Adrenal gland (tissue), 12 donors: ENCODE results near the gene NR6A1. TPM values are rescaled to one million over a fixed set of nuclear protein-coding genes. Genes with fewer than 3 reads are reported as not detected.

Source experiments
- DNase-seq, 7 donors: peaks; one replicate each; pipeline ENCODE4 v3.0.0-alpha.2; 2019 to 2020
- H3K27ac ChIP-seq, 5 donors: fragments of 200-600 bp; sonication (generic) in 4 of 5; 1 replicate in 3 of 5; 2 replicates in 2 of 5; pipeline versions ENCODE4 v1.5.1 to v1.8.0; 2016 to 2020; ENCODE audit warnings: mild to moderate bottlenecking in 1 of 5
- H3K27me3 ChIP-seq: fragments of 200-600 bp; 2 replicates; pipeline ENCODE4 v1.8.0; 2021
- H3K36me3 ChIP-seq, 2 donors: fragments of 200-600 bp; replicated peaks in 1 of 2; 1 replicate in 1 of 2; 2 replicates in 1 of 2; pipeline versions ENCODE4 v1.5.1 to v1.8.0; 2018 to 2022
- H3K4me1 ChIP-seq, 2 donors: fragments of 200-600 bp; replicated peaks in 1 of 2; 1 replicate in 1 of 2; 2 replicates in 1 of 2; pipeline versions ENCODE4 v1.5.1 to v1.8.0; 2018 to 2021
- H3K4me3 ChIP-seq, 4 donors: fragments of 200-600 bp; sonication (generic) in 3 of 4; one replicate each; pipeline ENCODE4 v1.5.1; 2016 to 2018
- H3K9me3 ChIP-seq, 3 donors: fragments of 200-600 bp; sonication (generic) in 1 of 3; replicated peaks in 1 of 3; 1 replicate in 2 of 3; 2 replicates in 1 of 3; pipeline versions ENCODE4 v1.5.1 to v1.8.0; 2016 to 2021
- POLR2A ChIP-seq, 2 donors: fragments of 450-650 bp; IDR thresholded peaks; one replicate each; pipeline ENCODE4 v1.6.1; 2017; ENCODE audit warnings: antibody characterized with exemption in 2 of 2, mild to moderate bottlenecking in 2 of 2, moderate library complexity in 1 of 2
- WGBS, 4 donors: extraction: QIAGEN DNeasy Blood & Tissue Kit in 2 of 4; methylation state at CpG; one replicate each; pipeline versions ENCODE4 v1.1.5 to v1.1.7; 2013 to 2017; 5-methylcytosine and 5-hydroxymethylcytosine counted together
- intact Hi-C, 2 donors: fragments of 100-400 bp; cut with DNase I; formaldehyde crosslinking; loops; one replicate each; pipeline versions ENCODE4 v1.14.1 to v1.15.0; 2022 to 2023
- polyA plus RNA-seq, 3 donors: library from polyadenylated mRNA; stranded (reverse); fragments of 200-250 nt in 2 of 3; fragments of 350-450 nt in 1 of 3; fragmentation: Illumina TruSeq in 1 of 3; extraction: RNeasy Lipid Tissue Mini Kit (QIAGEN cat#74804) in 1 of 3; gene quantifications; one replicate each; pipeline ENCODE4 v1.2.3, GENCODE V29; 2013 to 2014
- total RNA-seq, 9 donors: library from RNA; depleted of rRNA in 4 of 9; stranded (reverse); fragments of >200 nt in 4 of 9; fragments of 120-200 nt in 1 of 9; fragmentation: NEBNext Ultra II Directional in 1 of 9; extraction: Animal tissue kit (Norgen Biotek cat#: 25700) in 1 of 9; gene quantifications; one replicate each; pipeline versions ENCODE4 v1.1.0 to v1.2.4, GENCODE V29; 2013 to 2023
- TF ChIP-seq, protein P1 (sequence below), 6 experiments: fragments of 450-650 bp in 4 of 6; fragments of 200-600 bp in 2 of 6; sonication (generic) in 1 of 6; IDR thresholded peaks; 1 replicate in 5 of 6; 2 replicates in 1 of 6; pipeline versions ENCODE4 v1.5.1 to v1.8.0; 2016 to 2021; ENCODE audit warnings: antibody characterized with exemption in 6 of 6, mild to moderate bottlenecking in 2 of 6, moderate library complexity in 1 of 6
- donor health status: healthy with polysubstance abuse.
- donor health status: Bipolar disorder and iron deficiency.
- donor health status: DM: yes; HTN: yes; CAD: no.
- donor health status: DM: no; HTN: no; CAD: no.
- donor health status: DM: no; HTN: no; CAD: no.
- donor health status: DM: yes; HTN: yes; CAD: no.

NR6A1 gene
- total and polyA plus RNA-seq, 12 donors: 0.46 to 9.8 (median 1.5) TPM

DNA sequence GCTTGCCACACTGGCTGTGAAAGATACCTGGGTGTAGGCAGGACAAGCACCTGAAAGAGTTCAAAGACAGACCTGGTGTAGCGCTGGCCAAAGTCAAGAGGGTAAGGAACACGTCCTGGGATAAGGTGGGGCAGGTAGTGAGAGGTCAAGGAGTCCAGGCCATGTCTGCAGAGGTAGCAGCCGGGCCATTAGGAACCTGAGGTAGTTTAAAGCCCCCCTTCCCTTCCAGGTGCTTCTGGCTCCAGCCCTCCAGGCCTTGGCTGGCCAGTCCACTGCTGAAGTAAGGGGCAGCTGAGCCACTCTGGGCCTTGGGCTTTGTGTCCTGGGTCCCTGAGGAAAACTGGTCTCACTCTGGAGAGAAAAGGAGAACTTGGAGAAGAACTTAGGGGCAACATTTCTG is 250.0 kb downstream of the NR6A1 start:
- H3K4me3 ChIP-seq: no peak overlapping the region
- intact Hi-C loops: no loop called here
- no peak for DNase-seq
- H3K4me1 ChIP-seq: peaks cover 0 to 11% of the 10 kb centered on the region in 2 donors
- TF ChIP-seq POLR2A (IDR thresholded peaks at IDR 0.05): no peak
- TF ChIP-seq, protein P1, sequence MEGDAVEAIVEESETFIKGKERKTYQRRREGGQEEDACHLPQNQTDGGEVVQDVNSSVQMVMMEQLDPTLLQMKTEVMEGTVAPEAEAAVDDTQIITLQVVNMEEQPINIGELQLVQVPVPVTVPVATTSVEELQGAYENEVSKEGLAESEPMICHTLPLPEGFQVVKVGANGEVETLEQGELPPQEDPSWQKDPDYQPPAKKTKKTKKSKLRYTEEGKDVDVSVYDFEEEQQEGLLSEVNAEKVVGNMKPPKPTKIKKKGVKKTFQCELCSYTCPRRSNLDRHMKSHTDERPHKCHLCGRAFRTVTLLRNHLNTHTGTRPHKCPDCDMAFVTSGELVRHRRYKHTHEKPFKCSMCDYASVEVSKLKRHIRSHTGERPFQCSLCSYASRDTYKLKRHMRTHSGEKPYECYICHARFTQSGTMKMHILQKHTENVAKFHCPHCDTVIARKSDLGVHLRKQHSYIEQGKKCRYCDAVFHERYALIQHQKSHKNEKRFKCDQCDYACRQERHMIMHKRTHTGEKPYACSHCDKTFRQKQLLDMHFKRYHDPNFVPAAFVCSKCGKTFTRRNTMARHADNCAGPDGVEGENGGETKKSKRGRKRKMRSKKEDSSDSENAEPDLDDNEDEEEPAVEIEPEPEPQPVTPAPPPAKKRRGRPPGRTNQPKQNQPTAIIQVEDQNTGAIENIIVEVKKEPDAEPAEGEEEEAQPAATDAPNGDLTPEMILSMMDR (IDR thresholded peaks at IDR 0.05): no peak
- no peaks in the 10 kb centered on the region for H3K27me3 ChIP-seq
- H3K36me3 ChIP-seq: no peaks in the 10 kb centered on the region
- no peaks in the 10 kb centered on the region for H3K9me3 ChIP-seq
- no peak overlapping the region for H3K27ac ChIP-seq
- WGBS, 4 donors: 94 to 95% (median 95%) methylated on average over 3 of the region's 3 CpGs

DNA sequence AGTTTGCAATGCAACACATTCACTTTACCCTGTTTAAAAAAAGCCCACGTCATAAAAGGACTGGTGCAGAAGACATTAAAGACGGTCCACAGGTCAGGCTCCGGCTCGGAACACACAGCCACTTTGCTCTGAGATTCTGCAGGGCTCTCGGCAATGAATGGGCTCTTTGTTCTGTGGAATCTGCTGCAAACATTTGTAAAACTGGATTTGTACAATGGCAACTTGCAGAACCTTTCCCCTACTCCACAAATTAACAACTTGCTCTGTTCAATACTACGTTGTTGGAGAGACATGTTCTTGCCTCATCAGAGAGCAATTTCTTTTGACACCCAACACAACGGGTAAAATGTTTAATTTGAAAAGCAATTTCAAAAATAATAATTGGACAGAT is 250.9 kb downstream of the NR6A1 start:
- 83 to 93% (median 92%) methylated on average over 7 of the region's 7 CpGs for WGBS, 4 donors
- Histone ChIP-seq H3K9me3 (no peaks in the 10 kb centered on the region), H3K36me3 (no peaks in the 10 kb centered on the region), H3K4me3 (no peak overlapping the region), H3K27me3 (no peaks in the 10 kb centered on the region), H3K4me1 (peaks cover 0 to 11% of the 10 kb centered on the region in 2 donors), H3K27ac (no peak overlapping the region)
- DNase-seq: no peak
- TF ChIP-seq, protein P1 (IDR thresholded peaks at IDR 0.05): no peak
- TF ChIP-seq POLR2A (IDR thresholded peaks at IDR 0.05): no peak
- intact Hi-C loops: no loop called here

DNA sequence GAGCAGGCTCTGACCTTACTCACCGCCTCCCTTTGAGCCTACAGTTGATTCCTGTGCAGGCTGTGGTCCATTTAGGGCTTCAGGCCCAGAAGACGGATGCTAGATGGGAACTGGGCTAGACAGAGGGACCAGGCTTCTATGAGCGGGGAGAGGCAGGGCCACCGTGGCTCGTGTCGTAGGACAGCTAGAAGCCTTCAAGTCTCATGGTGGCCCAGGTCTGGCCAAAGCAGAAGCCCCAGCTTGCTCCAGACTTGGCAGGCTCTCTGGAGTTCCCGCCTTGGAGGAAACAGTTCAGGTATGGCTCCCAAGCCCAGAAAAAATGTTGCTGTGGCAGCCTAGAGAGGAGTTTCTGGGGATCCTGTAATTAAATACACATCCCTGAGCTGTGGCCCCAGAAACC is 253.0 kb downstream of the NR6A1 start:
- H3K27ac ChIP-seq: no peak overlapping the region
- H3K9me3 ChIP-seq: no peaks in the 10 kb centered on the region
- intact Hi-C loops: no loop called here
- no peak for DNase-seq
- no peak for TF ChIP-seq POLR2A (IDR thresholded peaks at IDR 0.05)
- TF ChIP-seq, protein P1 (IDR thresholded peaks at IDR 0.05): no peak
- WGBS, 4 donors: 94 to 99% (median 96%) methylated on average over 6 to 7 of the region's 7 CpGs
- H3K4me1 ChIP-seq: peaks cover 9 to 19% of the 10 kb centered on the region in 2 donors
- no peak overlapping the region for H3K4me3 ChIP-seq
- H3K27me3 ChIP-seq: no peaks in the 10 kb centered on the region
- no peaks in the 10 kb centered on the region for H3K36me3 ChIP-seq

DNA sequence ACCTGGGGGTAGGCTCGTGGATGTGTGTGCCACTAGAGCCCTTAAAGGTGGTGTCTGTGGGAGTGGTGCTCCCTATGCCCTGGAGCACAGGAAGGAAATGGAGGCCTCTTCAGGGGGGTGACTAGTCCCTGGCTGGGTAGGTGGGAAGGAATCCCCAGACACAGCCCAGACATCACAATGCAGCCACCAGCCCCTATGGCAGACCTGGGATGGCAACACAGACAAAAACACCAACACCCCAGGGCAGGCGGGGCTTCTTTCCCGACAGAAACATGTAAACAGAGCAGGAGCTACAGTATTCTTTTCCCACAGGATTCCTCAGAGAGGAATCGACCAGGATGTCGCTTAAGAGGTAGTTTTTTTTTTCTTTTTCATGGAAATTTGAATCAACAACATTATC is 253.5 kb downstream of the NR6A1 start:
- peaks cover 15 to 24% of the 10 kb centered on the region in 2 donors for H3K4me1 ChIP-seq
- no peak overlapping the region for H3K4me3 ChIP-seq
- H3K27me3 ChIP-seq: no peaks in the 10 kb centered on the region
- no peak overlapping the region for H3K27ac ChIP-seq
- no peaks in the 10 kb centered on the region for H3K9me3 ChIP-seq
- intact Hi-C loops: no loop called here
- WGBS, 4 donors: 84 to 93% (median 88%) methylated on average over 5 of the region's 5 CpGs
- no peak for DNase-seq
- H3K36me3 ChIP-seq: no peaks in the 10 kb centered on the region
- TF ChIP-seq, protein P1 (IDR thresholded peaks at IDR 0.05): no peak
- no peak for TF ChIP-seq POLR2A (IDR thresholded peaks at IDR 0.05)
